ENCODE data around the gene GCHFR. TPM values are rescaled to one million over a fixed set of nuclear protein-coding genes. Genes with fewer than 3 reads are reported as not detected.

The GCHFR gene
- polyA plus RNA-seq, 1 of the 3 experiments (the other 2 are of a cell fraction): 0.67 TPM

DNA sequence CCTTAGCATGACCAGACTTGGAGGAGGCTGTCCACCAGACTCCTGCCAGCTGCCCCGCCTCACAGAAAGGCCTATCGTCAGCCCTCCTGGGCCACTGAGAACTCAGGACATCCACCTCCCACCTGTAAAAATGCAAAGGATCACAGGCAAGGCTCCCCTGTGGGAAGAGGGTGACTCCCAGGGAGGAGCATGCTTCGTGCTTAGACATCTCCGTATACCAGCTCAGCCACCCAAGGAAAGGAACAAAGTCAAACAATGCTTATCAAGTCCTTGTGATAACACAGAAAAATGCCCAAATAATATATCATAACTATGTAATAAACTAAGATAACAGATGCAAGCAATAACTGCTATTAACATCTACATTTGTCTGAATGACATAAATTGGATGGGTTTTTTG, 13.0 kb upstream of the GCHFR start:
- no peaks in the 10 kb centered on the region for H4K20me1 ChIP-seq (ENCODE audit: insufficient read depth)
- no peaks in the 10 kb centered on the region for H3K27me3 ChIP-seq (ENCODE audit: insufficient read depth)
- no peak overlapping the region for H3K27ac ChIP-seq (ENCODE audit: low read depth in 2 of 2, low read length in 1 of 2)
- no peak for TF ChIP-seq RXRA (IDR thresholded peaks at IDR 0.05; ENCODE audit: borderline replicate concordance, low read depth)
- no peak for TF ChIP-seq YY1 (IDR thresholded peaks at IDR 0.05; ENCODE audit: low read depth)
- TF ChIP-seq RCOR1 (IDR thresholded peaks at IDR 0.05; ENCODE audit: low read length): no peak
- TF ChIP-seq POLR2AphosphoS5 (IDR thresholded peaks at IDR 0.05; ENCODE audit: low read depth, low read length): no peak
- no peak for TF ChIP-seq FOSL2 (IDR thresholded peaks at IDR 0.05; ENCODE audit: borderline replicate concordance, low read depth)
- no peak for TF ChIP-seq EZH2phosphoT487 (IDR thresholded peaks at IDR 0.05; ENCODE audit: borderline replicate concordance, low read depth)
- TF ChIP-seq, protein P1, sequence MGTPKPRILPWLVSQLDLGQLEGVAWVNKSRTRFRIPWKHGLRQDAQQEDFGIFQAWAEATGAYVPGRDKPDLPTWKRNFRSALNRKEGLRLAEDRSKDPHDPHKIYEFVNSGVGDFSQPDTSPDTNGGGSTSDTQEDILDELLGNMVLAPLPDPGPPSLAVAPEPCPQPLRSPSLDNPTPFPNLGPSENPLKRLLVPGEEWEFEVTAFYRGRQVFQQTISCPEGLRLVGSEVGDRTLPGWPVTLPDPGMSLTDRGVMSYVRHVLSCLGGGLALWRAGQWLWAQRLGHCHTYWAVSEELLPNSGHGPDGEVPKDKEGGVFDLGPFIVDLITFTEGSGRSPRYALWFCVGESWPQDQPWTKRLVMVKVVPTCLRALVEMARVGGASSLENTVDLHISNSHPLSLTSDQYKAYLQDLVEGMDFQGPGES (IDR thresholded peaks at IDR 0.05; ENCODE audit: low read depth, low read length): no peak
- TF ChIP-seq CHD2 (IDR thresholded peaks at IDR 0.05; ENCODE audit: low read length, partially characterized antibody): no peak
- TF ChIP-seq RFX5 (IDR thresholded peaks at IDR 0.05; ENCODE audit: low read length): no peak
- no peak for TF ChIP-seq RAD21 (IDR thresholded peaks at IDR 0.05; ENCODE audit: low read length)
- TF ChIP-seq FOXM1 (IDR thresholded peaks at IDR 0.05; ENCODE audit: low read depth): no peak
- TF ChIP-seq, protein P2, sequence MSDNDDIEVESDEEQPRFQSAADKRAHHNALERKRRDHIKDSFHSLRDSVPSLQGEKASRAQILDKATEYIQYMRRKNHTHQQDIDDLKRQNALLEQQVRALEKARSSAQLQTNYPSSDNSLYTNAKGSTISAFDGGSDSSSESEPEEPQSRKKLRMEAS (IDR thresholded peaks at IDR 0.05; ENCODE audit: low read depth): no peak
- TF ChIP-seq, protein P3, sequence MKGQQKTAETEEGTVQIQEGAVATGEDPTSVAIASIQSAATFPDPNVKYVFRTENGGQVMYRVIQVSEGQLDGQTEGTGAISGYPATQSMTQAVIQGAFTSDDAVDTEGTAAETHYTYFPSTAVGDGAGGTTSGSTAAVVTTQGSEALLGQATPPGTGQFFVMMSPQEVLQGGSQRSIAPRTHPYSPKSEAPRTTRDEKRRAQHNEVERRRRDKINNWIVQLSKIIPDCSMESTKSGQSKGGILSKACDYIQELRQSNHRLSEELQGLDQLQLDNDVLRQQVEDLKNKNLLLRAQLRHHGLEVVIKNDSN (IDR thresholded peaks at IDR 0.05; ENCODE audit: borderline replicate concordance, low read depth): no peak
- TF ChIP-seq, protein P4, sequence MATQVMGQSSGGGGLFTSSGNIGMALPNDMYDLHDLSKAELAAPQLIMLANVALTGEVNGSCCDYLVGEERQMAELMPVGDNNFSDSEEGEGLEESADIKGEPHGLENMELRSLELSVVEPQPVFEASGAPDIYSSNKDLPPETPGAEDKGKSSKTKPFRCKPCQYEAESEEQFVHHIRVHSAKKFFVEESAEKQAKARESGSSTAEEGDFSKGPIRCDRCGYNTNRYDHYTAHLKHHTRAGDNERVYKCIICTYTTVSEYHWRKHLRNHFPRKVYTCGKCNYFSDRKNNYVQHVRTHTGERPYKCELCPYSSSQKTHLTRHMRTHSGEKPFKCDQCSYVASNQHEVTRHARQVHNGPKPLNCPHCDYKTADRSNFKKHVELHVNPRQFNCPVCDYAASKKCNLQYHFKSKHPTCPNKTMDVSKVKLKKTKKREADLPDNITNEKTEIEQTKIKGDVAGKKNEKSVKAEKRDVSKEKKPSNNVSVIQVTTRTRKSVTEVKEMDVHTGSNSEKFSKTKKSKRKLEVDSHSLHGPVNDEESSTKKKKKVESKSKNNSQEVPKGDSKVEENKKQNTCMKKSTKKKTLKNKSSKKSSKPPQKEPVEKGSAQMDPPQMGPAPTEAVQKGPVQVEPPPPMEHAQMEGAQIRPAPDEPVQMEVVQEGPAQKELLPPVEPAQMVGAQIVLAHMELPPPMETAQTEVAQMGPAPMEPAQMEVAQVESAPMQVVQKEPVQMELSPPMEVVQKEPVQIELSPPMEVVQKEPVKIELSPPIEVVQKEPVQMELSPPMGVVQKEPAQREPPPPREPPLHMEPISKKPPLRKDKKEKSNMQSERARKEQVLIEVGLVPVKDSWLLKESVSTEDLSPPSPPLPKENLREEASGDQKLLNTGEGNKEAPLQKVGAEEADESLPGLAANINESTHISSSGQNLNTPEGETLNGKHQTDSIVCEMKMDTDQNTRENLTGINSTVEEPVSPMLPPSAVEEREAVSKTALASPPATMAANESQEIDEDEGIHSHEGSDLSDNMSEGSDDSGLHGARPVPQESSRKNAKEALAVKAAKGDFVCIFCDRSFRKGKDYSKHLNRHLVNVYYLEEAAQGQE (IDR thresholded peaks at IDR 0.05; ENCODE audit: low read depth, low read length): no peak
- TF ChIP-seq GATA2 (CRISPR knock-in tag; IDR thresholded peaks at IDR 0.05): no peak
- no peak for TF ChIP-seq TCF12 (IDR thresholded peaks at IDR 0.05)
- no peak for TF ChIP-seq NFIC (IDR thresholded peaks at IDR 0.05; ENCODE audit: borderline replicate concordance)
- TF ChIP-seq, protein P5, sequence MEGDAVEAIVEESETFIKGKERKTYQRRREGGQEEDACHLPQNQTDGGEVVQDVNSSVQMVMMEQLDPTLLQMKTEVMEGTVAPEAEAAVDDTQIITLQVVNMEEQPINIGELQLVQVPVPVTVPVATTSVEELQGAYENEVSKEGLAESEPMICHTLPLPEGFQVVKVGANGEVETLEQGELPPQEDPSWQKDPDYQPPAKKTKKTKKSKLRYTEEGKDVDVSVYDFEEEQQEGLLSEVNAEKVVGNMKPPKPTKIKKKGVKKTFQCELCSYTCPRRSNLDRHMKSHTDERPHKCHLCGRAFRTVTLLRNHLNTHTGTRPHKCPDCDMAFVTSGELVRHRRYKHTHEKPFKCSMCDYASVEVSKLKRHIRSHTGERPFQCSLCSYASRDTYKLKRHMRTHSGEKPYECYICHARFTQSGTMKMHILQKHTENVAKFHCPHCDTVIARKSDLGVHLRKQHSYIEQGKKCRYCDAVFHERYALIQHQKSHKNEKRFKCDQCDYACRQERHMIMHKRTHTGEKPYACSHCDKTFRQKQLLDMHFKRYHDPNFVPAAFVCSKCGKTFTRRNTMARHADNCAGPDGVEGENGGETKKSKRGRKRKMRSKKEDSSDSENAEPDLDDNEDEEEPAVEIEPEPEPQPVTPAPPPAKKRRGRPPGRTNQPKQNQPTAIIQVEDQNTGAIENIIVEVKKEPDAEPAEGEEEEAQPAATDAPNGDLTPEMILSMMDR (IDR thresholded peaks at IDR 0.05): no peak
- TF ChIP-seq, protein P6, sequence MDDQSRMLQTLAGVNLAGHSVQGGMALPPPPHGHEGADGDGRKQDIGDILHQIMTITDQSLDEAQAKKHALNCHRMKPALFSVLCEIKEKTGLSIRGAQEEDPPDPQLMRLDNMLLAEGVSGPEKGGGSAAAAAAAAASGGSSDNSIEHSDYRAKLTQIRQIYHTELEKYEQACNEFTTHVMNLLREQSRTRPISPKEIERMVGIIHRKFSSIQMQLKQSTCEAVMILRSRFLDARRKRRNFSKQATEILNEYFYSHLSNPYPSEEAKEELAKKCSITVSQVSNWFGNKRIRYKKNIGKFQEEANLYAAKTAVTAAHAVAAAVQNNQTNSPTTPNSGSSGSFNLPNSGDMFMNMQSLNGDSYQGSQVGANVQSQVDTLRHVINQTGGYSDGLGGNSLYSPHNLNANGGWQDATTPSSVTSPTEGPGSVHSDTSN (IDR thresholded peaks at IDR 0.05): no peak
- no peak for TF ChIP-seq GABPA (IDR thresholded peaks at IDR 0.05; ENCODE audit: low read depth)
- H2AFZ ChIP-seq (ENCODE audit: low read depth): no peak overlapping the region
- H3F3A ChIP-seq (replicated peaks; ENCODE audit: insufficient read depth): peaks cover 6% of the 10 kb centered on the region
- H3K79me2 ChIP-seq (ENCODE audit: insufficient read depth): peaks cover 37% of the 10 kb centered on the region
- H3K36me3 ChIP-seq (replicated peaks in 1 of 2; ENCODE audit: control insufficient read depth in 1 of 2, insufficient read depth in 2 of 2, low read length in 1 of 2): peaks cover 14 to 19% of the 10 kb centered on the region in 2 experiments
- DNase-seq: no peak
- no peak overlapping the region for H3K9ac ChIP-seq
- ChIA-PET CTCF (interaction anchor here (20.8 kb wide), 1 partner anchor 27 kb away, joined by 555 read pairs; the partner anchor contains the start of genes C15orf62 and GCHFR), POLR2A (no interaction called here)
- no peaks in the 10 kb centered on the region for H3K9me2 ChIP-seq
- H3K4me1 ChIP-seq (ENCODE audit: control insufficient read depth in 1 of 2, insufficient read depth in 2 of 2, low read depth in 1 of 2, low read length in 1 of 2): peaks cover 0 to 14% of the 10 kb centered on the region in 2 experiments; a peak in 2 of 4 replicates
- H3K4me3 ChIP-seq (ENCODE audit: low read depth in 2 of 2, low read length in 1 of 2): no peak overlapping the region
- no peak overlapping the region for H3K4me2 ChIP-seq
- H3K9me3 ChIP-seq: no peaks in the 10 kb centered on the region
- 98% methylated on average over 4 of the region's 4 CpGs for WGBS (ENCODE audit: low lambda C conversion rate)

Data from SK-N-SH (cell line).